Dedifferentiated amniotic fluid mesenchymal stem cell (primary cell): ENCODE results near the gene CDC14A.
A peak's percentile ranks its signal among the peaks of the same experiment; 100 is the strongest.
"Not testable (repeated sequence)": the region's sequence is repeated elsewhere in the genome, so short reads cannot be mapped to it uniquely, and the experiment has no call there.

Experiments used
- DNase-seq: peaks from one replicate; pipeline ENCODE4 v3.0.0-alpha.2; 2016; ENCODE audit errors: extremely low spot score

The CDC14A gene

DNA sequence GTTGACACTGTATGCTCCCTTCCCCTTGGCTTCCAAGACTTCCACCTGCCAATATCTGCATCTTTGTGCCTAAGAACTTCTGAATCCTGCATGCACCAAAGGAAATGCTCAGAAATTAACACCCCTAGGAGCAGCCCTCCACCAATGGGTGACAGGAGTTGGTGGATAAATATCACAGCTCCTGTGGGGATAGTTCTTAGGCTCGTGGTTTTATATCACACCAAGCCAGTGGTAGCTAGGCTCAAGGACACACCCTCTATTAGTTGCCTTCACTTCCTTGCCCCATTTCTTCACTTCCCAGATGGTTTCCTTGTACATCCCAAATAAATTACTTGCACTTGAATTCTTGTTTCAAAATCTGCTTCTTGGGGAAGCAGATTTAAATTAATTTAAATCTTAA lies 16.9 kb upstream of the CDC14A start:
- DNase-seq = no peak

DNA sequence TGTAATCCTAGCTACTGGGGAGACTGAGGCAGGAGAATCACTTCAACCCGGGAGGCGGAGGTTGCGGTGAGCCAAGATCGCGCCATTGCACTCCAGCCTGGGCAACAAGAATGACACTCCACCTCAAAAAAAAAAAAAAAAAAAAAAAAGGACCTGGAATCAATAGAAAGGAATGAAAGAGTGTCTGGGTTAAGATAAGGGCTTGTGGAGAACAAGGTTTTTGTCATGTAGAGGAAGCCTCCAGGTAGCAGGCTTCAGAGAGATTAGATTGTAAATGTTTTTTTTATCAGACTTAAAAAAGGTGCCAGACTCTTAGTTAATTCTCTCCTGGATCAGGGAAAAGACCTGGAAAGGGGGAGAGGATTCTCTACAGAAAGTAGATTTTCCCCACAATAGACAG lies 14.4 kb upstream of the CDC14A start:
- DNase-seq = not testable (repeated sequence)

DNA sequence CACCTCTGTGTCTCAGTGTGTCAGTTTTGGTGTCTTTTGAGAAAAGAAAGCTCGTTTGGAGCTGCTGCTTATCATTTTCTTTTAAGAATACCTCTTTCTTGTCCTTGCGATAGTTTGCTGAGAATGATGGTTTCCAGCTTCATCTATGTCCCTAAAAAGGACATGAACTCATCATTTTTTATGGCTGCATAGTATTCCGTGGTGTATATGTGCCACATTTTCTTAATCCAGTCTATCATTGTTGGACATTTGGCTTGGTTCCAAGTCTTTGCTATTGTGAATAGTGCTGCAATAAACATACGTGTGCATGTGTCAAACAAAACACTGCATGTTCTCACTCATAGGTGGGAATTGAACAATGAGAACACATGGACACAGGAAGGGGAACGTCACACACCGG lies 12.6 kb upstream of the CDC14A start:
- not testable (repeated sequence) for DNase-seq

DNA sequence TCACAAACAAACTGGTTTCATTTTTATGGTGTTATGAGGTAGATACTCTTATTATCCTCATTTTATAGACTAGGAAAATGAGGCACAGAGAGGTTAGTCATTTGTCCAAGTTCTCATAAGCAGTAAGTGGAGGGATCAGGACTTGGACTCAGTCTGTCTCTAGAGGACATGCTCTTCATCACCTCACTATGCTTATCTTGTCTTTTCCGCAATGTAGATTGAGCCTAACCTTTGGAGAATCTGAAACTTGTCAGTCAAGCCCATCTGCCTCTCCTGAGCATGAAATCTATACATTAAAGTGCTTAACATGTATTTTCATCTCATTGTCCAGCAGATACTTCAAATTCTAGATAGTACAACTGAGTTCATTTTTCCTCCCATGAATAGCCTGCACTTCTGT lies 11.8 kb upstream of the CDC14A start:
- no peak for DNase-seq

DNA sequence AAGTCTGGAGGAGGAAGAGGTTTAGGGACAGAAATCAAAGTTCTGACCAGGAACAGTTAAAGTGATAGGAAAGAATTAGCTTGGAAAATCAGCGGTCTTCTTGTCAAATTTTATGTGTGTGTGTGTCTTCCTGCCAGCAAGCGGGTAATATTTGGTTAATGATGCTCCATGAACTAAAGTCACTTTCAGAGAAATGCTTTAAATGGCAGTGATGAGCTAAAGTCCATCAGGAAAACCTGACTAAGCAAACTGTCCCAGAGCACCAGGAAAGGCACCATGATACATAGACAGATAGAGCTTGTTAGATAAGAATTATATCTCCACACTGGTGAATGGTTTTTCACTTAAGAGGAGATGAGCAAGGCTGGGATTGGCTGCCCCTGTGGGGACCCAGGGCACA lies 10.0 kb upstream of the CDC14A start:
- DNase-seq = no peak

DNA sequence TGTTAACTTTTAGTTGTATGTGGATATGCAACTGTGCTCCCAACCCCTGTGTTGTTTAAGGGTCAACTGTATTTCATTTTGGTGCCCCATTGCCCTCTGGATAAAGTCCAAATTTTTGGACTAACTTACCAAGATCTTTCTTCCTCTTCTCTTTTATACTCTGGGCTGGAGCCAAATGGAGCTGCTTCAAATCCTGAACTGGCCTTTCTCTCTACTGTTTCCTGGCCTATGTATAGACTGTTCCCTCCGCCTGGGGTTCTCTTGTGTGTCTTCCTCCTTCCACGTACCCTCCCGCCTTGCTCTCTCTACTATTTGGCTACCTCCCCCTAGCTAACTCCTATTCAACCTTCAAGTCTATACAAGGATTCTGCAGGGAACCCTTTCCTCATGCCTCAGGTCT lies 8.4 kb upstream of the CDC14A start:
- DNase-seq = no peak

DNA sequence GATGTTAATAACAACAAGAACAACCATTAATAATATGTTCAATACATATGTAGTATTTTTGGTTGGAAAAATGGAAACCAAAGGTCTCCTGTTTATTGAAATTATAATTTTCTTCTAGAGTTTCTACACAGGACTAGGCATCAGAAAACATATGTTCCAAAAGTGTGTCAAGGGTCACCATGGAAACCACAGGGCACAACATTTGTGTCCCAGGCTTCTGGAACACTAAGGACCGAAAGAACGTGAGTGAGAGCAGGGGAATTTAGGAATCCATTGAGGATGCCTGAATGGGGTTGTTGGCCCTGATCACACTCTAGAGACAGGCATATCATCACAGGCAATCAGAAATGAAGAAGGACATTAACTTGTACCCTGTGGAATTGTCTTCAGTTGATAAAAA lies 7.5 kb upstream of the CDC14A start:
- no peak for DNase-seq

DNA sequence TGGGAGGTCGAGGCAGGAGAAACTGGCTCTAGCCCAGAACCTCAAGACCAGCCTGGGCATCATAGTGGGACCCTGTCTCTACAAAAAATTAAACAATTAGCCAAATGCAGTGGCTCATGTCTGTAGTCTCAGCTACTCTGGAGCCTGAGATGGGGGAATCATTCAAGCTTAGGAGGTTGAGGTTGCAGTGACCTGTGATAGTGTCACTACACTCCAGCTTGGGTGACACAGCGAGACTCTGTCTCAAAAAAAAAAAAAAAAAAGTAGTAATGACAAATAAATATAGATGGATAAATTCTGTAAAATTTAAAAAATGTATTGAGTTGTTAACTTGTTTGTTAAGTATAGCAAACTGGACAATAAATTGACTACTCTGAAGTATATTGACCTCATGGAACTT lies 5.9 kb upstream of the CDC14A start:
- DNase-seq = no peak

DNA sequence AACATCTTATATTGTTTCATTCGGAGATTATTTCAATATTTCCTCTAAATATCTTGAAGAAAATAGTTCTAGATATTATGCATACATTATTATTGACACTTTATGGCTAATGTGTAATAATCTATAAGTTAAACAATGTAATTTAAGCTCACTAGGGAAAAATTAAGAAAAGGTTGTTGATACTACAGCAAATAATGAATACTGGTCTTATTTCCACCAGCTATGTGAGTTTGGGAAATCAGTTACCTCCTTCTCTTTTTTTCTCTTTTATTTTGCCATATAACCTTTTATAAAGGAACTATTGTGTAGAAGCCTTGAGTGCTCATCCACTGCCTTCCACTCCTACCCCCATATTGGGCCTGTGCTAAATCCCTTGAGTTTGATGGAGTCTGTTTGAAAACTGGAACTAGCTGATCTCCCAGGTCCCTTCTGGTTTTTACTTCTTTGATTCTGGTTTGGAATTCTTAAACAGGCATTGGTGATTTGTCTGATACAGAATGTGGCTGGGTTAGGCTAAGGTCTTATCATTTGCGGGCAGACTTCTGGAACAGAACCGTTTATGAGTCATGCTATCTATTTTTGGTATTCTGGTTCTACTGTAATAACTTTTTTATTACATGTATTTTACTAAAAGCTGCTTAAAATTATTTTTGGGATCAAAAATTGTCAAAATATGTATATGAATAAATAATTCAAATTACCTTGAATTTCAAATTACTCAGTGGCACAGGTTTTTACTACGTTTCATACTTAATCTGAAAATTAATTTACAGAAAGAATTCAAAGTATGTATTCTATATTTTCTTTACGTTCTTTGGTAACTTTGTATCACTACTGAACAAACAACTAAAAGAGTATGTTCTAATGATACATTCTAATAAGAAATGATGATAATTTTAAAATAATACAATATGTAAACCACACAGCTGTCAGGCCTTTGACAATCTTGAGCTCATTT lies 5.0 kb upstream of the CDC14A start:
- DNase-seq = no peak

DNA sequence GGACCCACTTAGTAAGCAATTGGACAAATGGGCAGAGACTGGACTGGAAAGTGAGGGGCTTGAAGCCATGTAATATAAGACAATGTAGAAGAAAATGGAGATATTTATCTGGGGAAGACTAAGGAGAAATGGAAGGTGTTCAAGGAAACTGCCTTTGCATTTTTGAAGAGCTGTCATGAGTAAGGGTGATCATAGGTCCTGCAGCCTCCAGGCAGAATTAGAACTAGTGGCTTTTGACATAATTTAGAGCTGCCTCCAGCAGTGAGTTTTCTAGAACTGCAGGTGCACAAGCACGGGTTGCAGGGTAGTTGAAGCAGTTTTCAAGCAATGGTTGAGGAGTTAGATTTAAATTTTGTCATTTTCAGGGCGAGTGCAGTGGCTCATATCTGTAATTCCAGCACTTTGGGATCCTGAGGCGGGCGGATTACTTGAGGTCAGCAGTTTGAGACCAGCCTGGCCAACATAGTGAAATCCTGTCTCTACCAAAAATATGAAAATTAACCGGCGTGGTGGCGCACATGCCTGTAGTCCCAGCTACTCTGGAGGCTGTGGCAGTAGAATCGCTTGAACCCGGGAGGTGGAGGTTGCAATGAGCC lies 3.7 kb upstream of the CDC14A start:
- DNase-seq = no peak

DNA sequence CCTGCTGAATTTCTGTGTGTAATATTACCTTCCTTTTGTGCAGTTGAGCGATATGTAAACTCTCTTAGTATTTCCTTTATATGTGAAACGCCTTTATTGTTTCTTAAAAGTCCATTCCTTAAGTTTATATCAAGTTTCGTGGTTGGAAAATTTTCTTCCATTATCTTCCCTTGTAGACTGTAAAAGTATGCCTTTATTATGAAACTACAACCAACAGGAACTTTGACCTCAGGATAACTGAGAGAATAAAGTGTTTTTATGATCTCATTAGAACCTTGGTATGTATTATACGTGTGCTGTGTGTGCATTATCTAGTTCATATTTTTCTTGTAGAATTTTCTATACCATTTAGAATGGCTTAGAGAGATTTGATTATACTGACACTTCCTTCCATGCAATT lies 3.1 kb upstream of the CDC14A start:
- DNase-seq = no peak

DNA sequence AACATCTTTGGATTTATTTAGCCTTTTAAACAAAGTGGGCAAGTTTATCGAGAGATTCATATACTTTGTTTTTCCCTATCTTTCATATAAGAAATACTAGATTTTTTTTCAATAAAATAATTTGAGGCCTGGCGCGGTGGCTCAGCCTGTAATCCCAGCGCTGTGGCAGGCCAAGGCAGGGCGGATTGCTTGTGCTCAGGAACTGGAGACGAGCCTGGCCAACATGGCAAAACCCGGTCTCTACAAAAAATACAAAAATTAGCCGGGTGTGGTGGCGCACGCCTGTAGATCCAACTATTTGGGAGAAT lies 1.6 kb upstream of the CDC14A start:
- DNase-seq = no peak

DNA sequence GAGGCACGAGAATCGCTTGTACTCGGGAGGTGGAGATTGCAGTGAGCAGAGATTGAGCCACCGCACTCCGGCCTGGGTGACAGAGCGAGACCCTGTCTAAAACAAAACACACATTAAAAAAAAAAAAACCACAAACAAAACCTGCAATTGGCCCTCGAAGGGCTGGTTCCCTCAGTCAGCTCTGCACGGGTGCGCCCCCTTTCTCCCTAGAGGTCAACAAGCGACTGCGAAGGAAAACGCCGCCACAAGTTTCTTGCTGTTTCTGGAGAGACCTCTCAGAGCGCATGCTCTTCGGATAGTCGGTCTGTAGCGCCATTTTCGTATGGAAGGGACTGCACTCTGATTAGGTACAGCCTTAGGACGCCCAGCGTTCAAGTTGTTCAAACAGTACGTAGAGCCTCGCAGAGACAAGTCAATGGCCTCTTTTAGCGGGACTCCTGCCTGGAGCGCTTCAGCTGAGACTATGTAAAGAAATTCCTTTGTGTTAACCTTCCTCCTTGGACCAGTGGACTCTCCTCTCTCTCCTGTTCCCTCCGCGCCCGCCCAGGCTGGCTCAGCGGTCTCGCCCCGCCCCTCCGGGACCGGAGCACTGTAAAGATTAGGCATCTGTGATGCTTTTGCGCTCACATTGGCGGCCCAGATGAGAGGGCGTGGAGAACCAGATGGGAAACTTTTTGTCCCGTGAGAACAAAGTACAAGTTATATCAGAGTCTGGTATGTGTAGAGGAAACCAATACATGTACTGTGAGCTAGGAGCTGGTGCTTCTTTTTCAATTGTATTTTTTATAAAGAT lies 1.0 kb upstream of the CDC14A start:
- peak; percentile 73 for DNase-seq

DNA sequence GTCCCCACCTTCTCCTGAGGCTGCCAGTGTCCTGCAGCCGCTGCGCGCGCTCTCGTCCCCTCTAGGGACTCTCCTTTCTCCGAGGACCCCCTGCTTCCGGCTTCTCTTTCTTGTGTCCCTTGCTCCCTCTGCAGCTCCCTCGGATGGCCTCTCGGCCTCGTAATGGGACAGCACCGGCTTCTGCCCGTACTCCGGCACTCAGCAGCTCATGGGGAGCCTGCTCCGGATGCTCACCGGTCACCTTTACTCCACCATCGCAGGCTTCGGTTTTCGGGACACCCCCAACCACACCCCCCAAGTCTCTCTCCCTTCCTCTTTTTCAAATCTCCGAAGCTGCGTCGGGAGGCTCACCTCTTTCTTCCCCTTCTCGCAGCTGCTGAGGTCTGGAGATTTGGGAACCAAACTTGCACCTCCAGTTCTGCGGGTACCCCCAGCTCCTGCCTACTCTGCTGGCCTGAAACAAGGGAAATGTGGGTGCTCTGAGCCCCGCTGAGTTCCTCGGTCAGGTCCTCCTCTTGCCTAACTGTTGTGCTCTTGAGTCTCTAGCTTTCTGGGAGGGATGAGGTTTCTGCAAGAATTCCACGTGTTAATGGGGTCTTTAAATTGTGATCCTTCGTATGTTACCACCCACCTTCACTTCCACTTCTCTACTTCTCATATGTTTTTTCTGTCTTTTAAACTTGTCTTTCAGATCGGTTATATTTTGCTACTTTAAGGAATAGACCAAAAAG lies 930 bp downstream of the CDC14A start:
- DNase-seq = no peak

DNA sequence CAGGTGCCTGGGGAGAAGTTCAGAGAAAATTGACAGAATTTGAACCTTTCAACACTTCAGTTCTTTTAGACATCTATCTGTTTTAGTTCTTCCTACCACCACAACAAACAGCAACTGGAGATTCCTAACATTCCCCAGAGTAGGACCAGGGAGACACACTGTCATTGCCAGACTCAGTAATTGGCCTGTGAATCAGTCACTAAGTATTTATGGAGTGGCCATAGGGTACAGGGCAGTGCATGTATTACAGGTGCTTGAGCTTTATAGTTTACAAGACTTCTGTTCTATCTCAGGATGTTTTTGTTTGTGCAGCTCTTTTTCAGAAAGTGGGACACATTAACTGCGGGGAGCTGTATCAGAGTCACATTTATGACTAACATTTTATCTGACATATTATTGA lies 1.7 kb downstream of the CDC14A start:
- DNase-seq = no peak

DNA sequence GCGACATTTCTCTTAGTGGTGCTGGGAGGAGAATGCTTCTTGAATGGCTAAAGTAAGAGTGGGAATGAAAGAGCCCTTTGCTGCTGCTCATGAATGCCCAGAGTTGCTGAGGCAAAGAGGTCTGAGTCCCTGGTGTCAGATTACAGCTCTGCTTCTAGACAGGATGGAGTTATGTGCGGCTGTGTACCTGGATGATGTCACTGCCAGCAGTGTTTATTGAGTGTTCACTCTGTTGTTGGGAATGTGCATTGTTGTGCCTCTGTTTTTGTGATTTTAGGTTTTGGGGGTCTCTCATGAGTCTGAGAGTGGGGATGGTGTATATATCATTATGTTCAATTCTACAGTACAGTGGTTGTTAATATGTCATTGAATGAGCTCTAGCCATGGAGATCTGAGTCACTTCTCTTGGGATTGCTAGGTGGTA lies 2.7 kb downstream of the CDC14A start:
- DNase-seq = no peak

DNA sequence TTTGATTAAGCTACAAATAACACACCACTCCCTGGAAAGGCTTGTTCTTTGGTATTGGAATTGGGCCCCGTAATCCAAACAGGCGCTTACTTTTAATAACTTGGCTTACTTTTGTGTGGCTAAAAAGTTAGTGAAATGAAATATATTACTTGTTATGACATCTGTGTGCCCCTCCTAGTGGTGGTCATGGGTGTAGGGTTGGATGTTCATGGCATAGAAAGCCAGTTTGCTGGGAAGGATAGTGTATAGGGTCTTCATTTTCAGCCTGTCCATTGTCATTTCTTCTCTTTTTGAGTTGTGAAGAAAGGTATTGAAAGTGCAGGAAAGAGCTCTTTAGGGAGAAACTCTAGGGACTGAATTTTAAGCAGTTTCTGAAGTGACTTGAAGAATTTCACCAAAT lies 5.9 kb downstream of the CDC14A start:
- DNase-seq = no peak

DNA sequence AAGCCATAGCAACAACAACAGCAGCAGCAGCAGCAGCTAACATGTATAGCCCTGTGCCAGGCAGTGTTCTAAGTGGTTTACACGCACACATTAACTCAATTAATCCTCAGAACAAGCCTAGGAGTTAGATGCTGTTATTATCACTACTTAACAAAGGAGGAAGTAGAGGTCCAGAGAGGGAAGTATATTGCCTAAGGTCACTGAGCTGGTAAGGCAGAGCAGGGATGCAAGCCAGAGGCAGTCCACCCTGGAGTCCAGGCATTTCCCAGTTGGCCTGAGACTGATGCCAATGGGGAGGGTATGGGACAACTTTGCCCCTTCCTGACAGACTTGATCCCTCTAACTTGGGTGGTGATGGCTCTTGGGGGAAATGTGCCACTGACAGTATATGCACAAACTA lies 6.8 kb downstream of the CDC14A start:
- DNase-seq = no peak

DNA sequence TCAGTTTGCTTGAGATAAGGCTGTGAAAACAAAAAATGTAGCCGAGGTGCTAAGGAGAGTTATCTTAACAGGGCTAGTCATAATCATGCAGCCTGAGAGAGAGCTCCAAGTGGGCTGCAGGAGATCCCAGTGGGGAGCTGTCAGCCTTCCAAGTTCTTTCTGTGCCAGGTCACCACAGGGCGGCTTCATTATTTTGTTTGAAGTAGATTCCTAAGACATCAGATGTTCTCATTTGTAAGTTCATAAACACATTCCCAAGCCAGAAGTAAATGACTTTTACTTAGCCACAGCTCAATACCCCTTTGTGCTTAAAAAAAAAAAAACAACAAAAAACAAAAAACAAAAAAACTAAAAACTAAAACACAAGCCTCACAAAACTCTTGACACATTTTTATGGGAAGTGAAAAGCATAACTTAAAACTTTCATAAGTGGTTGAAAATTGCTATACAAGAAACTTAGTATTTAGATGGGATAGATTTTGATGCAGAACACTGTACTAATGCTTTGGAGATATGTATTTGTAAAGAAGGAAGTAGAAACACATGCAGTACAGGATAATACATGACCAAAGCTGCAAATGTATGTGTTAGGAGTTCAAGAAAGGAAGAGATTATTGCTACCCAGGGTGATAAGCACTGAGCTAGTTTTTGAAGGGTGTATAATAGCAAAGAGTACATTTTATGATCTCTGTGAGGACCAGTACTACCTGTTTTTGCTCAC lies 8.6 kb downstream of the CDC14A start:
- no peak for DNase-seq

DNA sequence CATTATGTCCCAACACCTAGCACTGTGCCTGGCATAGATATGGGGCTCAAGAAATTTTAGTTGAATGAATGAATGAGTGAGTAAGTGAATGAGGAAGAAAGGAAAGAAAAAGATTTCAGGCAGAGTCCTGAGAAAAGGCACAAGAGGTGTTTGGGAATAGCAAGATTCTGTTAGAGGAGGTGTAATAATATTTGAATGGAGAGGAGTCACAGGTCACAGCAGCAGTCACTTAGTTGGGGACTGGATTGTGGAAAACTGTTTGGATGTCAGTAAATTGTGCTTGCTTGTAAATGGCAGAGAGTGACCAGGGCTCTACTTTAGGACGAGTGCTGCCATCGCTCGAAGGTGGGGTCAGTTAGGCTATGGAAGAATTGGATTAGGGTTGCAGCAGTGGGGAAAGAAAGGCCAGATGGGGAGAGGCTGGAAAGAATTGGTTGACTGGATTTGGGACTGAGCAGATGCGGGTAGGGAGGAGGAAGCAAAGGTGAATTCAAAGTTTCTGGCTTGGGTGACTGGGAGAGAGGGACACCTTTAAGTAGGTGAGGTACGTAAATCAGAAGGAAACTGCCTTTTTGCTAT lies 9.3 kb downstream of the CDC14A start:
- no peak for DNase-seq

DNA sequence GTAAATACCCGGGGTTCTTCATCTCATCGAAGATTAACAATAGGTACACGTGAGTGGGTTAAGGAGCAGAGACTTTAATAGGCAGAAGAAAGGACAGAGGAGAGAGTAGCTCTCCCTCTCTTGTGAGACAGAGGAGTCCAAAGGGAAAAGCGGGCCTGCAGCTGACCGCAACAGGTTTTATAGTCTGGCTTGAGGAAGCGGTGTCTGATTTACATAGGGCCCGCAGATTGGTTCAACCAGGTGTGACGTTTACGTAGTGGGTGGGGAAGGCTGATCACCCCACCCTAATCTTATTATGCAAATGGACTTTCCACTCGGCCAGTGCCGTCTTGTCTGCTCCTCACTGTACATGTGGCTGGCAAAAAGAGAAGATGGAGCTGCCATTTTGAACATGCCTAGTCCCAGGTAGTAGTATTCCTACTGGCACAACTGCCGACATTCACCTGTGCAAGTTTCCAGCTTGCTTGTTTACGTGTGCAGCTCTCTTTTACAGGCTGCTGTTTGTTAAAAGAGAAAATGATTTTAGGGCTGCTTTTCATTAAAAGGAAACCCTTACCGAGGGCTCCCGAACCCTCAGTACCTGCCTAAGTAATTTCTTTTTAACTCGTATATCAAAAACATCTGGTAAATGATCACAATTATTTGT lies 10.6 kb downstream of the CDC14A start:
- DNase-seq = no peak
